Mesenchymal stem cell (in vitro differentiated cells and primary cell): Measurements from ENCODE around the gene GTF3C1.
A peak's percentile ranks its signal among the peaks of the same experiment; 100 is the strongest.

Experiments used
- DNase-seq: peaks from one replicate; pipeline ENCODE4 v3.0.0-alpha.2; 2013
- H2AFZ ChIP-seq: one replicate; pipeline ENCODE4 v1.6.1; 2013; ENCODE audit warnings: low read depth, mild to moderate bottlenecking, control low read depth, inconsistent platforms, low read length, moderate library complexity
- H2AK5ac ChIP-seq: 2 replicates; pipeline ENCODE4 v1.6.1; 2013; ENCODE audit warnings: low read length, moderate library complexity, mild to moderate bottlenecking, inconsistent platforms; ENCODE audit not compliant: severe bottlenecking
- H2BK120ac ChIP-seq: one replicate; pipeline ENCODE4 v1.6.1; 2013; ENCODE audit warnings: low read depth, mild to moderate bottlenecking, inconsistent platforms, low read length, moderate library complexity
- H2BK12ac ChIP-seq, 2 experiments: one replicate each; pipeline ENCODE4 v1.6.1; 2013; ENCODE audit warnings: inconsistent platforms in 2 of 2, low read length in 2 of 2, mild to moderate bottlenecking in 2 of 2, moderate library complexity in 2 of 2, control low read depth in 1 of 2
- H2BK15ac ChIP-seq: one replicate; pipeline ENCODE4 v1.6.1; 2013; ENCODE audit warnings: mild to moderate bottlenecking, low read depth, inconsistent platforms; ENCODE audit not compliant: poor library complexity, severe bottlenecking
- H2BK5ac ChIP-seq: 2 replicates; pipeline ENCODE4 v1.6.1; 2013; ENCODE audit warnings: low read depth, mild to moderate bottlenecking, low read length, control low read depth, inconsistent platforms; ENCODE audit not compliant: poor library complexity, severe bottlenecking
- H3K14ac ChIP-seq, 2 experiments: one replicate each; pipeline ENCODE4 v1.6.1; 2013; ENCODE audit warnings: inconsistent platforms in 2 of 2, low read length in 2 of 2, control low read depth in 1 of 2, mild to moderate bottlenecking in 1 of 2, moderate library complexity in 1 of 2
- H3K18ac ChIP-seq, 2 experiments: one replicate each; pipeline ENCODE4 v1.6.1; 2013; ENCODE audit warnings: inconsistent platforms in 2 of 2, low read length in 2 of 2, control low read depth in 1 of 2, low read depth in 1 of 2, mild to moderate bottlenecking in 1 of 2
- H3K23ac ChIP-seq, 2 experiments: one replicate each; pipeline ENCODE4 v1.6.1; 2013; ENCODE audit warnings: inconsistent platforms in 2 of 2, low read length in 2 of 2, mild to moderate bottlenecking in 2 of 2, moderate library complexity in 2 of 2, control low read depth in 1 of 2
- H3K27ac ChIP-seq: 2 replicates; pipeline ENCODE4 v1.5.1; 2013; ENCODE audit warnings: mild to moderate bottlenecking, moderate library complexity, low read length, control low read depth, inconsistent platforms; ENCODE audit not compliant: poor library complexity, severe bottlenecking
- H3K27me3 ChIP-seq, 2 experiments: 2 replicates each; pipeline versions ENCODE4 v1.6.1 to v1.7.0; 2013; ENCODE audit warnings: low read length in 2 of 2, mild to moderate bottlenecking in 2 of 2, moderate library complexity in 2 of 2, control low read depth in 1 of 2, inconsistent platforms in 1 of 2; ENCODE audit not compliant: control insufficient read depth in 1 of 2, insufficient read depth in 1 of 2
- H3K36me3 ChIP-seq, 2 experiments: 2 replicates each; pipeline versions ENCODE4 v1.6.1 to v1.7.0; 2013; ENCODE audit warnings: low read length in 2 of 2, control low read depth in 1 of 2, inconsistent platforms in 1 of 2, low read depth in 1 of 2, mild to moderate bottlenecking in 1 of 2; ENCODE audit not compliant: insufficient read depth in 2 of 2, control insufficient read depth in 1 of 2
- H3K4ac ChIP-seq, 2 experiments: one replicate each; pipeline ENCODE4 v1.6.1; 2013; ENCODE audit warnings: inconsistent platforms in 2 of 2, low read length in 2 of 2, mild to moderate bottlenecking in 2 of 2, moderate library complexity in 2 of 2, control low read depth in 1 of 2, low read depth in 1 of 2
- H3K4me1 ChIP-seq: 2 replicates; pipeline ENCODE4 v1.6.1; 2013; ENCODE audit warnings: low read depth, low read length, control low read depth; ENCODE audit not compliant: control insufficient read depth, insufficient read depth
- H3K4me2 ChIP-seq: 2 replicates; pipeline ENCODE4 v1.6.1; 2013; ENCODE audit warnings: low read length, mild to moderate bottlenecking, inconsistent platforms; ENCODE audit not compliant: poor library complexity, severe bottlenecking
- H3K4me3 ChIP-seq, 2 experiments: 2 replicates each; pipeline versions ENCODE4 v1.5.1 to v1.7.0; 2013; ENCODE audit warnings: low read length in 2 of 2, mild to moderate bottlenecking in 2 of 2, control low read depth in 1 of 2, low read depth in 1 of 2; ENCODE audit not compliant: insufficient read depth in 1 of 2
- H3K79me1 ChIP-seq: replicated peaks from 2 replicates; pipeline ENCODE4 v1.6.1; 2013; ENCODE audit warnings: mild to moderate bottlenecking, control low read depth, low read length, inconsistent platforms; ENCODE audit not compliant: poor library complexity, severe bottlenecking
- H3K9ac ChIP-seq: 2 replicates; pipeline ENCODE4 v1.7.0; 2013; ENCODE audit warnings: mild to moderate bottlenecking, low read length, moderate library complexity
- H3K9me3 ChIP-seq: 2 replicates; pipeline ENCODE4 v1.7.0; 2013; ENCODE audit warnings: mild to moderate bottlenecking, low read length; ENCODE audit not compliant: control insufficient read depth
- H4K8ac ChIP-seq: one replicate; pipeline ENCODE4 v1.6.1; 2013; ENCODE audit warnings: inconsistent platforms, mild to moderate bottlenecking, low read length, moderate library complexity
- H4K91ac ChIP-seq: one replicate; pipeline ENCODE4 v1.6.1; 2013; ENCODE audit warnings: mild to moderate bottlenecking, low read length, inconsistent platforms
- WGBS: methylation state at CpG from one replicate; pipeline ENCODE4 v1.1.7; 2013; ENCODE audit warnings: mixed read lengths; 5-methylcytosine and 5-hydroxymethylcytosine counted together

Gene GTF3C1

DNA sequence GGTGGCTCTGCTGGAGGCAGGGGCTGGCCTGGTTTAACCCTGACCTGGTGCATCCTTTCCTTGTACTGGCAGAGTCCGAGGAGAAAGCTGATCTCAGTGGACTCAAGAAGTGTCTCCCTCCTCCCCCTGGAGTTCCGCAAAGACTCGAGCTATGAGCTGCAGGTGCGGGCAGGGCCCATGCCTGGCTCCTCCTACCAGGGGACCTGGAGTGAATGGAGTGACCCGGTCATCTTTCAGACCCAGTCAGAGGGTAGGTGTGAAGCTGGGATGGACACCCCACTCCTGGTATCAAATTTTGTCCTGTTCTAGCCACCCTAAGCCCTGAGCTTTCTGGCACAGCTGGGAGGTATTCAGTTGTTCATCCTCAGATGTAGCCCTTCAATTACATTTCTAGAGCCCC is 105.2 kb downstream of the GTF3C1 start:
- H2BK120ac ChIP-seq, result no peak overlapping the region
- no peak overlapping the region for H3K9ac ChIP-seq
- peaks cover 8% of the 10 kb centered on the region for H3K4me1 ChIP-seq
- no peak overlapping the region for H3K27ac ChIP-seq
- H2AK5ac ChIP-seq, result no peak overlapping the region
- no peaks in the 10 kb centered on the region for H3K36me3 ChIP-seq
- H3K4me3 ChIP-seq, result no peak overlapping the region
- H2BK5ac ChIP-seq, result no peak overlapping the region
- 93% methylated on average over 5 of the region's 5 CpGs for WGBS
- H4K8ac ChIP-seq, result no peak overlapping the region
- H2BK12ac ChIP-seq, result no peak overlapping the region
- peaks cover 0 to 11% of the 10 kb centered on the region in 2 experiments for H3K27me3 ChIP-seq
- no peak overlapping the region for H4K91ac ChIP-seq
- no peak overlapping the region for H3K18ac ChIP-seq
- no peaks in the 10 kb centered on the region for H3K79me1 ChIP-seq
- no peak overlapping the region for H3K4ac ChIP-seq
- no peak overlapping the region for H3K23ac ChIP-seq
- H2AFZ ChIP-seq, result no peak overlapping the region
- peaks cover 12% of the 10 kb centered on the region for H3K9me3 ChIP-seq
- DNase-seq, result no peak
- no peak overlapping the region for H3K14ac ChIP-seq
- no peak overlapping the region for H3K4me2 ChIP-seq
- no peak overlapping the region for H2BK15ac ChIP-seq

DNA sequence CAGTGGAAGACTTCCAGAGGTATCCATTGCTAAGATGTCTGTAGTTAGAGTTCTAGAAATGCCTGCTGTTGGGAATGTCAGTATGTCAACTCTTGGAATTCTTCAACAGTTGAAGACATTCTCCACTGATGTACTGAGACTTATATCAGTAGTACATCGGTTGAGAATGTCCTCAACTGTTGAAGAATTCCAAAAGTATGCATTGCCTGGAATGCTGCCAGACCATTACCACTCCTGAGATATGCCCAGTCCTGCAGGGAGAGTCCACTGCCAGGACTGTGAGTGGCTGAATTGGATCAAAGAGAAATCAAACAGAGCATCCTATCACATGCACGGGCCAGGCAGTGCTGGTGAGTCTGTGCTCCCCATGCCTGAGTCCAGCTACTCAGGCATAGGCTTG is 105.7 kb downstream of the GTF3C1 start:
- peaks cover 8% of the 10 kb centered on the region for H3K4me1 ChIP-seq
- no peak overlapping the region for H3K14ac ChIP-seq
- H3K4me3 ChIP-seq, result no peak overlapping the region
- H2BK15ac ChIP-seq, result no peak overlapping the region
- peaks cover 0 to 7% of the 10 kb centered on the region in 2 experiments for H3K27me3 ChIP-seq
- H3K9ac ChIP-seq, result no peak overlapping the region
- no peak overlapping the region for H4K8ac ChIP-seq
- no peak overlapping the region for H3K23ac ChIP-seq
- no peak overlapping the region for H3K4me2 ChIP-seq
- DNase-seq, result peak; percentile 13
- no peak overlapping the region for H3K18ac ChIP-seq
- peaks cover 12% of the 10 kb centered on the region for H3K9me3 ChIP-seq
- H2AK5ac ChIP-seq, result no peak overlapping the region
- H3K36me3 ChIP-seq, result no peaks in the 10 kb centered on the region
- no peak overlapping the region for H2BK120ac ChIP-seq
- no peak overlapping the region for H3K27ac ChIP-seq
- WGBS, result 75% methylated on average over 2 of the region's 2 CpGs
- H3K79me1 ChIP-seq, result no peaks in the 10 kb centered on the region
- H2BK12ac ChIP-seq, result no peak overlapping the region
- H2AFZ ChIP-seq, result no peak overlapping the region
- H2BK5ac ChIP-seq, result no peak overlapping the region
- H3K4ac ChIP-seq, result no peak overlapping the region
- H4K91ac ChIP-seq, result no peak overlapping the region

- Histone ChIP-seq H3K4ac (no peak overlapping the region), H3K14ac (peak overlapping the region in 1 of 2 experiments; percentile 41), H2BK5ac (no peak overlapping the region), H2BK15ac (no peak overlapping the region), H2BK120ac (no peak overlapping the region), H3K79me1 (no peaks in the 10 kb centered on the region), H3K4me1 (peaks cover 5% of the 10 kb centered on the region), H3K18ac (no peak overlapping the region), H2BK12ac (no peak overlapping the region), H3K9ac (no peak overlapping the region), H3K36me3 (no peaks in the 10 kb centered on the region), H3K27ac (no peak overlapping the region), H2AFZ (no peak overlapping the region), H3K9me3 (peaks cover 12% of the 10 kb centered on the region), H3K23ac (no peak overlapping the region), H4K8ac (no peak overlapping the region), H4K91ac (no peak overlapping the region), H3K27me3 (no peaks in the 10 kb centered on the region), H3K4me2 (no peak overlapping the region), H2AK5ac (no peak overlapping the region), H3K4me3 (peak overlapping the region in 1 of 2 experiments; percentile 5)
- no peak for DNase-seq
- 88% methylated on average over 6 of the region's 8 CpGs for WGBS
Measured at GRCh38 chr16:27441998-27442397, 107.7 kb downstream of the GTF3C1 start.

- 73% methylated on average over 5 of the region's 5 CpGs for WGBS
- no peak overlapping the region for H2BK5ac ChIP-seq
Measured at GRCh38 chr16:27441276-27441675, 108.4 kb downstream of the GTF3C1 start.

More at GRCh38 chr16:27441276-27441675, 108.4 kb downstream of the GTF3C1 start:
- no peaks in the 10 kb centered on the region for H3K27me3 ChIP-seq
- no peak overlapping the region for H3K27ac ChIP-seq
- H2BK15ac ChIP-seq, result no peak overlapping the region
- H3K4me3 ChIP-seq, result no peak overlapping the region
- H4K91ac ChIP-seq, result no peak overlapping the region
- H3K4ac ChIP-seq, result no peak overlapping the region
- no peak overlapping the region for H3K14ac ChIP-seq
- no peak overlapping the region for H3K9ac ChIP-seq
- H3K18ac ChIP-seq, result no peak overlapping the region
- no peak overlapping the region for H2AFZ ChIP-seq
- H3K4me1 ChIP-seq, result peaks cover 5% of the 10 kb centered on the region
- no peak overlapping the region for H3K23ac ChIP-seq
- H3K4me2 ChIP-seq, result no peak overlapping the region
- H3K9me3 ChIP-seq, result peaks cover 12% of the 10 kb centered on the region
- DNase-seq, result no peak
- H2BK12ac ChIP-seq, result no peak overlapping the region
- no peaks in the 10 kb centered on the region for H3K36me3 ChIP-seq
- H2AK5ac ChIP-seq, result no peak overlapping the region
- H4K8ac ChIP-seq, result no peak overlapping the region
- no peak overlapping the region for H2BK120ac ChIP-seq
- no peaks in the 10 kb centered on the region for H3K79me1 ChIP-seq
